Muscle layer of colon (tissue), 2 donors: Measurements from ENCODE around the gene PDPN.

Source experiments
- H3K27ac ChIP-seq: one replicate; pipeline ENCODE4 v1.7.0; 2013; ENCODE audit warnings: low read depth, mild to moderate bottlenecking, low read length, moderate library complexity
- H3K27me3 ChIP-seq, 2 donors: one replicate each; pipeline ENCODE4 v1.7.0; 2013; ENCODE audit warnings: low read length in 2 of 2, mild to moderate bottlenecking in 2 of 2; ENCODE audit not compliant: insufficient read depth in 2 of 2, control insufficient read depth in 1 of 2
- H3K36me3 ChIP-seq: one replicate; pipeline ENCODE4 v1.7.0; 2013; ENCODE audit warnings: mild to moderate bottlenecking, low read length; ENCODE audit not compliant: insufficient read depth
- H3K4me1 ChIP-seq: one replicate; pipeline ENCODE4 v1.7.0; 2013; ENCODE audit warnings: mild to moderate bottlenecking, low read length; ENCODE audit not compliant: insufficient read depth
- H3K4me3 ChIP-seq, 2 donors: one replicate each; pipeline ENCODE4 v1.7.0; 2013; ENCODE audit warnings: low read length in 2 of 2, low read depth in 1 of 2, mild to moderate bottlenecking in 1 of 2, moderate library complexity in 1 of 2
- H3K9ac ChIP-seq: one replicate; pipeline ENCODE4 v1.7.0; 2013; ENCODE audit warnings: low read length
- H3K9me3 ChIP-seq: one replicate; pipeline ENCODE4 v1.7.0; 2013; ENCODE audit warnings: mild to moderate bottlenecking, low read length
- donor health status: abdominal sarcoma.
- donor health status: Adenocarcinoma of cecum.

The PDPN gene

GRCh38 chr1:13593511-13594131, 10.0 kb downstream of the PDPN start:
- Histone ChIP-seq H3K27ac (peak overlapping the region; percentile 32), H3K36me3 (no peaks in the 10 kb centered on the region), H3K9me3 (no peaks in the 10 kb centered on the region), H3K4me1 (peaks cover 3% of the 10 kb centered on the region), H3K9ac (no peak overlapping the region), H3K27me3 (no peaks in the 10 kb centered on the region), H3K4me3 (no peak overlapping the region)

DNA sequence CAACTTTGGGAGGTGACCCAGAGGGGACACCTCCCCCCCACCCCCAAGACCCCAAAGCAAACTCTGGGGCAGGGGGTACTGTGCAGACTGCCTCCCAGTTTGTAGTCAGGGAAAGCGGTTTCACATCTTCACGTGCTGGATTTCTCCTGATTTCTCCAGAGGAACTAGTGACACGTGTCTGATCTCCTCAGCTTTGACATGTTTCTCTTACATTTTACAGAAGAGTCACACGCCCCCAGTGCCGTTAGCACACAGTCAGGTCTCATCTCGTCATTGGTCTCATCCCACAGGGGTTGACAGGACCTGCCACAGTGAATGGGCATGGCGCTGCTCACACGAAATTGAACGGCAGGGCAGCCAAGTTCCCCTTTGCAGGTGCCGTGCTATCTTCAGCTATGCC, 11.8 kb downstream of the PDPN start:
- Histone ChIP-seq H3K4me1 (peaks cover 3% of the 10 kb centered on the region), H3K36me3 (no peaks in the 10 kb centered on the region), H3K27me3 (no peaks in the 10 kb centered on the region), H3K9ac (no peak overlapping the region), H3K9me3 (no peaks in the 10 kb centered on the region), H3K4me3 (no peak overlapping the region), H3K27ac (no peak overlapping the region)

GRCh38 chr1:13597166-13597565, 13.5 kb downstream of the PDPN start:
- Histone ChIP-seq H3K4me3 (no peak overlapping the region), H3K27me3 (no peaks in the 10 kb centered on the region), H3K9ac (no peak overlapping the region), H3K36me3 (no peaks in the 10 kb centered on the region), H3K4me1 (peaks cover 3% of the 10 kb centered on the region), H3K9me3 (no peaks in the 10 kb centered on the region), H3K27ac (no peak overlapping the region)

DNA sequence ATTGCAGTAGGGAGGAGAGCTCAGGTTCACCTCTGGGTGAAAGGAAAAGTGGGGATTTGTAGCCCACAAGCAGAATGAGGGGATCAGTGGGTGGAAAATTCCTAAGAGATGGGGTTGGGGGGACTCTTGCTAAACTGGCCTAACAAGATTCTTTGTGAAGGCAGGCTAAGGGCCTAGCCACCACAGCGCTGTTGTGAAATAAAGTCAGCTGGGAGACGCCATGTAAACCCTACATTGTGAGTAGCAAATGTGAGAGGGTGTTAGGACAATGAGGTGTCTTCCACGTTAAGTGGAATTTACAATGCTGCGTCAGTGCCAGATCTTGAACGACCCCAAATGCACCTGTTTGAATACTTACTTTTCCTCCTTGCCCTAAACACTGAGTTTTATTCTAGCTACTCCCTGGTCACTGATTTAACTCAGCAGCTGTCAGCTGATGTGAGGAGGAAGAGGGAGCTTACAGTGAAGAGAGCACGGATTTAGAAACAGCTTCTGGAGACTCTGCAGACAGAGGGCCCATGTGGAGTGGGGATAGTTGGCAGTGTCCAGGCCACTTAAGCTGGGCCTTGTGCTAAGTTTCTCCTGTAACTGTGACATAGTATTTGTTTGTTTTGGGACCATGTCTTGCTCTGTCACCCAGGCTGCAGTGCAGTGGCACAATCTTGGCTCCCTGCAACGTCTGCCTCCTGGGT, 17.3 kb downstream of the PDPN start:
- Histone ChIP-seq H3K27me3 (no peaks in the 10 kb centered on the region), H3K4me3 (no peak overlapping the region), H3K27ac (no peak overlapping the region), H3K4me1 (no peaks in the 10 kb centered on the region), H3K36me3 (no peaks in the 10 kb centered on the region), H3K9me3 (no peaks in the 10 kb centered on the region), H3K9ac (no peak overlapping the region)

- no peaks in the 10 kb centered on the region for H3K4me1 ChIP-seq
- no peaks in the 10 kb centered on the region for H3K9me3 ChIP-seq
- no peak overlapping the region for H3K9ac ChIP-seq
- no peak overlapping the region for H3K4me3 ChIP-seq
- H3K27ac ChIP-seq, result no peak overlapping the region
- H3K36me3 ChIP-seq, result no peaks in the 10 kb centered on the region
- H3K27me3 ChIP-seq, result no peaks in the 10 kb centered on the region
Observed at GRCh38 chr1:13604176-13604575, 20.5 kb downstream of the PDPN start.

DNA sequence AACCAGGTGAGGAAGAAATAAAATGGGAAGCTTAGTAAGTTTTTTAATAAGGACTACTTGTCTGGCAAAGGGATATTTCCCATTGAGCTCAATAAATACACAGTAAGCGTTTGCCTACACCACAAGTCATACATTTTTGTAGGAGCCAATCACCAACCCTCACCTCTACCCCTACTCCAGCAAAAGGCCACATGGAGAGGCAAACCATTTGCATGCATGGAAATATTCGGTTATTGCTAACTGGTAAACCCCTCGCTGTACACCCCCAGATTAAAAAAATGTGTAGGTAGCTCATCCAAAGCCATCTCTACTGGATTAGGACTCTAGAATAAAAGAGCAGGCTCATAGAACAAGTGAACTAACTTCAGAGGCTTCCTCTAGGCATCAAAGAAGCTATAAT, 21.1 kb downstream of the PDPN start:
- Histone ChIP-seq H3K4me3 (no peak overlapping the region), H3K27me3 (no peaks in the 10 kb centered on the region), H3K27ac (no peak overlapping the region), H3K4me1 (no peaks in the 10 kb centered on the region), H3K9me3 (no peaks in the 10 kb centered on the region), H3K36me3 (no peaks in the 10 kb centered on the region), H3K9ac (no peak overlapping the region)

GRCh38 chr1:13605159-13605558, 21.5 kb downstream of the PDPN start:
- no peaks in the 10 kb centered on the region for H3K4me1 ChIP-seq
- H3K4me3 ChIP-seq, result no peak overlapping the region
- H3K36me3 ChIP-seq, result no peaks in the 10 kb centered on the region
- H3K9me3 ChIP-seq, result no peaks in the 10 kb centered on the region
- no peak overlapping the region for H3K9ac ChIP-seq
- no peaks in the 10 kb centered on the region for H3K27me3 ChIP-seq
- no peak overlapping the region for H3K27ac ChIP-seq

DNA sequence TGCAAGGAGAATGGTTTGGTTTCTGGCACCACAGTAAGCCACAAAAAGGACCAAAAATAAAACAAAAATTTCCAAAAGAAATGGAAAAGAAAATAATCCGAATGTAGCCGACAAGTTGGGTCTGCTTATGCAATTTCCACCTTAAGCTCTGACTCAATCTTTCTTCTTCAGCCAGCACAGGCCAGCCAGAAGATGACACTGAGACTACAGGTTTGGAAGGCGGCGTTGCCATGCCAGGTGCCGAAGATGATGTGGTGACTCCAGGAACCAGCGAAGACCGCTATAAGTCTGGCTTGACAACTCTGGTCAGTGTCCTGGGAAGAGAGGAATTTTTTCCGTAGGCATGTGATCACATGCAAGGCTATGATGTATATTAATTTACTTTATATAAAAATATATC, 23.4 kb downstream of the PDPN start:
- no peaks in the 10 kb centered on the region for H3K27me3 ChIP-seq

DNA sequence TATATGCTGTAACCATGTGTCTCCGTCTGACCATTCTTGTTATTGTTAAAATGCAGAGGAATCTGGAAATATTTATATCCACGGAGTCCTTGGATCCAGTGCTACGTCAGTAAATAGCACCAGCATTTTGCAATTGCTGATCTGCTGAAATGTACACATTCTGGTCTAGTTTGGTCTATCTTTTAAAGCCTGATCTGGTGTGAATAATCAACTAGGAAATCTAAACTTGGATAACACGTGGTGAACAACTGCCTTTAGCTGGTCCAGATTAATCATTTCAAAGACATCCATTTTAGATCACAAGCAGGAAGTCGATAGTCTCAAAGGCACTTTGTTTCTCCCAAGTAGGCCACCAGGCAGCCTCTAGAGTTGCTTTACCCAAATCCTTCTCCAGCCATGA, 32.6 kb downstream of the PDPN start:
- H3K27me3 ChIP-seq, result no peaks in the 10 kb centered on the region

More for the DNA sequence above, 23.4 kb downstream of the PDPN start:
- no peak overlapping the region for H3K27ac ChIP-seq
- no peaks in the 10 kb centered on the region for H3K36me3 ChIP-seq
- no peak overlapping the region for H3K4me3 ChIP-seq
- no peaks in the 10 kb centered on the region for H3K4me1 ChIP-seq
- no peaks in the 10 kb centered on the region for H3K9me3 ChIP-seq
- no peak overlapping the region for H3K9ac ChIP-seq

GRCh38 chr1:13617108-13617507, 33.5 kb downstream of the PDPN start:
- Histone ChIP-seq H3K27ac (no peak overlapping the region), H3K4me1 (peaks cover 11% of the 10 kb centered on the region), H3K9ac (no peak overlapping the region), H3K9me3 (no peaks in the 10 kb centered on the region), H3K27me3 (no peaks in the 10 kb centered on the region), H3K36me3 (no peaks in the 10 kb centered on the region), H3K4me3 (no peak overlapping the region)

More for the DNA sequence above, 32.6 kb downstream of the PDPN start:
- Histone ChIP-seq H3K27ac (no peak overlapping the region), H3K4me1 (peaks cover 11% of the 10 kb centered on the region), H3K9me3 (no peaks in the 10 kb centered on the region), H3K36me3 (no peaks in the 10 kb centered on the region), H3K9ac (no peak overlapping the region), H3K4me3 (no peak overlapping the region)

DNA sequence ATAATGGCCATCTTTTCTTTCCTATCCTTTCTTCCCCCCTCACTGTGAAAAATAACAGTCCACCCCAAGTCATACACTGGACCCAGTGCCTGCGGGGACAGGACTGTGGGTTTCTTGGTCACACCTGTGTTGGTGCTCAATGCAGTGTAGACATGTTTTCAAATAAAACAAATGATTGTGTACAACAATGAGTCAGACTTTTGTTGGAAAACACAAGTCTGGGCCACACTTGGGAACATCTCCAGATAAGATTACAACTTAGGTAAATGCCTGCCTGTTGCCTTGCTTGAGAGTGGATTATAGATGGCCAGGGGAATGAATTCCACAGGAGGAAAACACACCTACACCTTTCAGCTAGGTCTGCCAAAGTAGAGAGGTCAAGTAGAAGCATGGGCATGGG, 34.1 kb downstream of the PDPN start:
- no peak overlapping the region for H3K27ac ChIP-seq

DNA sequence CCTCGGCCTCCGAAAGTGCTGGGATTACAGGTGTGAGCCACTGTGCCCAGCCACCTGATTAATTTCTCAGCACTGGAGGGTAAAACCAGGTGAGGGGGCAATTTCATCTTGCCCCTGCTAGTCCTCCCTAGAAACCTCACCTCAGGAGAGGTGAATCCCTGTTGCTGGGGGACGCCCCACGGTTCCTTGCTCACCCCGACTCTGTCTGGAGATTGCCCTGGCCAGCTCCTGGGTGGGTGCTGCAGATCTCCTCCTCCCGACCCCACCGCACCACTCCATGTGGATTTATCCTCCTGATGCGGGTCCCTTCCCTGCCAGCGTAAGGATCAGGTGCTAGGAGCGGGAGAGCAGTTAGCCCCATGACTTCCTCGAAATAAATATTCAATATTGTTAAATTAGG, 34.9 kb downstream of the PDPN start:
- Histone ChIP-seq H3K4me1 (peaks cover 11% of the 10 kb centered on the region), H3K4me3 (no peak overlapping the region), H3K9ac (no peak overlapping the region), H3K27ac (no peak overlapping the region), H3K36me3 (no peaks in the 10 kb centered on the region), H3K9me3 (no peaks in the 10 kb centered on the region), H3K27me3 (no peaks in the 10 kb centered on the region)

More for the DNA sequence above, 34.1 kb downstream of the PDPN start:
- Histone ChIP-seq H3K27me3 (no peaks in the 10 kb centered on the region), H3K9ac (no peak overlapping the region), H3K4me1 (peaks cover 11% of the 10 kb centered on the region), H3K4me3 (no peak overlapping the region), H3K9me3 (no peaks in the 10 kb centered on the region), H3K36me3 (no peaks in the 10 kb centered on the region)
